Gastroesophageal sphincter (tissue), 3 donors: ENCODE results near the gene FERMT3.

Experiments used
- POLR2A ChIP-seq, 2 donors: fragments of 450-650 bp; IDR thresholded peaks; one replicate each; pipeline ENCODE4 v1.6.1; 2017; ENCODE audit warnings: antibody characterized with exemption in 2 of 2, mild to moderate bottlenecking in 2 of 2, moderate library complexity in 1 of 2
- TF ChIP-seq, protein P1 (sequence below), 4 experiments: fragments of 200-600 bp in 2 of 4; fragments of 450-650 bp in 2 of 4; sonication (generic) in 1 of 4; IDR thresholded peaks; one replicate each; pipeline ENCODE4 v1.5.1; 2017 to 2019; ENCODE audit warnings: antibody characterized with exemption in 4 of 4, mild to moderate bottlenecking in 2 of 4, moderate library complexity in 2 of 4

GRCh38 chr11:64267207-64267945 lies 60.9 kb downstream of the FERMT3 start:
- TF ChIP-seq, protein P1, sequence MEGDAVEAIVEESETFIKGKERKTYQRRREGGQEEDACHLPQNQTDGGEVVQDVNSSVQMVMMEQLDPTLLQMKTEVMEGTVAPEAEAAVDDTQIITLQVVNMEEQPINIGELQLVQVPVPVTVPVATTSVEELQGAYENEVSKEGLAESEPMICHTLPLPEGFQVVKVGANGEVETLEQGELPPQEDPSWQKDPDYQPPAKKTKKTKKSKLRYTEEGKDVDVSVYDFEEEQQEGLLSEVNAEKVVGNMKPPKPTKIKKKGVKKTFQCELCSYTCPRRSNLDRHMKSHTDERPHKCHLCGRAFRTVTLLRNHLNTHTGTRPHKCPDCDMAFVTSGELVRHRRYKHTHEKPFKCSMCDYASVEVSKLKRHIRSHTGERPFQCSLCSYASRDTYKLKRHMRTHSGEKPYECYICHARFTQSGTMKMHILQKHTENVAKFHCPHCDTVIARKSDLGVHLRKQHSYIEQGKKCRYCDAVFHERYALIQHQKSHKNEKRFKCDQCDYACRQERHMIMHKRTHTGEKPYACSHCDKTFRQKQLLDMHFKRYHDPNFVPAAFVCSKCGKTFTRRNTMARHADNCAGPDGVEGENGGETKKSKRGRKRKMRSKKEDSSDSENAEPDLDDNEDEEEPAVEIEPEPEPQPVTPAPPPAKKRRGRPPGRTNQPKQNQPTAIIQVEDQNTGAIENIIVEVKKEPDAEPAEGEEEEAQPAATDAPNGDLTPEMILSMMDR (IDR thresholded peaks at IDR 0.05), result no peak
- TF ChIP-seq POLR2A (IDR thresholded peaks at IDR 0.05), result no peak
